GM12878 (cell line): Measurements from ENCODE around the gene RSBN1L. TPM values are rescaled to one million over a fixed set of nuclear protein-coding genes. Genes with fewer than 3 reads are reported as not detected.

Source experiments
- ATAC-seq: fragments of 200-7000 bp; cut with Tn5 transposase; 3 replicates; pipeline ENCODE4 v1.9.1; 2020; ENCODE audit warnings: mild to moderate bottlenecking, moderate library complexity
- BruUV-seq: library from RNA; stranded (reverse); fragments of 400-500 nt; replicated peaks from 2 replicates; lab custom pipeline; 2021; lab: Mats Ljungman, UMichigan
- CTCF ChIA-PET: fragments of 300-600 bp; sonication (Branson Sonifier 250); formaldehyde crosslinking; extraction: SDS; loops from one replicate; lab custom pipeline; 2021; ENCODE audit warnings: inconsistent platforms; lab: Yijun Ruan, JAX
- POLR2A ChIA-PET: fragments of 350-600 bp; formaldehyde crosslinking; extraction: SDS; loops from one replicate; lab custom pipeline; 2021; ENCODE audit warnings: inconsistent platforms; lab: Charles Lee
- RAD21 ChIA-PET: fragments of 300-600 bp; sonication (Branson Sonifier 250); formaldehyde crosslinking; loops from one replicate; lab custom pipeline; 2023; ENCODE audit warnings: antibody characterized with exemption; ENCODE audit not compliant: unreplicated experiment; lab: Charles Lee
- SMC1A ChIA-PET: fragments of 300-600 bp; sonication (Branson Sonifier 250); formaldehyde crosslinking; loops from one replicate; lab custom pipeline; 2023; ENCODE audit not compliant: unreplicated experiment, uncharacterized antibody; lab: Charles Lee
- DNase-seq: peaks from one replicate; pipeline ENCODE4 v3.0.0-alpha.2; 2011; ENCODE audit warnings: low read depth, low spot score
- FAIRE-seq: peaks from 3 replicates; lab custom pipeline; 2011; peaks lifted over from hg19 to GRCh38; lab: Jason Lieb, UNC
- H2AFZ ChIP-seq: 2 replicates; pipeline ENCODE4 v1.6.0; 2011; ENCODE audit warnings: low read depth, low read length, control low read depth; ENCODE audit not compliant: control insufficient read depth
- H3K27ac ChIP-seq: 2 replicates; pipeline ENCODE4 v1.5.1; 2011; ENCODE audit warnings: control low read depth; ENCODE audit not compliant: control insufficient read depth, insufficient read depth
- H3K27me3 ChIP-seq, 2 experiments: replicated peaks in 1 of 2; 2 replicates each; pipeline versions ENCODE4 v1.6.0 to v1.6.1; 2011; ENCODE audit warnings: low read length in 1 of 2; ENCODE audit not compliant: control insufficient read depth in 2 of 2, insufficient read depth in 2 of 2
- H3K36me3 ChIP-seq, 2 experiments: 2 replicates each; pipeline ENCODE4 v1.5.1; 2011; ENCODE audit warnings: low read length in 1 of 2; ENCODE audit not compliant: control insufficient read depth in 2 of 2, insufficient read depth in 2 of 2
- H3K4me1 ChIP-seq: 2 replicates; pipeline ENCODE4 v1.6.1; 2011; ENCODE audit warnings: mild to moderate bottlenecking, low read length, moderate library complexity, mixed read lengths; ENCODE audit not compliant: control insufficient read depth, insufficient read depth
- H3K4me2 ChIP-seq: 2 replicates; pipeline ENCODE4 v1.6.0; 2011; ENCODE audit warnings: control low read depth; ENCODE audit not compliant: control insufficient read depth, insufficient read depth
- H3K4me3 ChIP-seq: fragments of 200-600 bp; sonication (generic); 2 replicates; pipeline ENCODE4 v1.5.1; 2016
- H3K79me2 ChIP-seq: 2 replicates; pipeline ENCODE4 v1.6.0; 2011; ENCODE audit warnings: low read length; ENCODE audit not compliant: control insufficient read depth, insufficient read depth
- H3K9ac ChIP-seq: 2 replicates; pipeline ENCODE4 v1.8.0; 2011; ENCODE audit warnings: low read length, control low read depth, mixed read lengths; ENCODE audit not compliant: control insufficient read depth, insufficient read depth
- H3K9me3 ChIP-seq: replicated peaks from 3 replicates; pipeline ENCODE4 v1.5.1; 2011; ENCODE audit warnings: mild to moderate bottlenecking, low read length; ENCODE audit not compliant: control insufficient read depth, insufficient read depth
- H4K20me1 ChIP-seq: 2 replicates; pipeline ENCODE4 v1.6.0; 2011; ENCODE audit not compliant: control insufficient read depth, insufficient read depth
- ATF7 ChIP-seq: fragments of 450-650 bp; IDR thresholded peaks from 2 replicates; pipeline ENCODE4 v1.6.1; 2016; ENCODE audit warnings: low read depth, mild to moderate bottlenecking
- DPF2 ChIP-seq: fragments of 450-650 bp; IDR thresholded peaks from 2 replicates; pipeline ENCODE4 v1.6.1; 2017; ENCODE audit warnings: mild to moderate bottlenecking
- HCFC1 ChIP-seq: fragments of 150-350 bp; IDR thresholded peaks from 2 replicates; pipeline ENCODE4 v1.6.1; 2014; ENCODE audit warnings: low read length
- HDAC2 ChIP-seq: fragments of 200-600 bp; sonication (generic); IDR thresholded peaks from 2 replicates; pipeline ENCODE4 v1.6.1; 2017
- RAD21 ChIP-seq: IDR thresholded peaks from 2 replicates; pipeline ENCODE4 v1.6.1; 2011; ENCODE audit warnings: mild to moderate bottlenecking, low read depth, low read length, moderate library complexity; ENCODE audit not compliant: insufficient read depth
- WGBS: methylation state at CpG from one replicate; pipeline ENCODE4 v1.1.6; 2016; ENCODE audit warnings: low lambda C conversion rate; ENCODE audit not compliant: insufficient replicate concordance, insufficient coverage; ENCODE audit errors: missing lambda C conversion rate; 5-methylcytosine and 5-hydroxymethylcytosine counted together
- in situ Hi-C: fragments of 300-500 bp; cut with MboI; formaldehyde crosslinking; loops from 9 replicates; pipeline ENCODE4 v1.14.3; 2018; ENCODE audit warnings: mixed read lengths
- intact Hi-C: fragments of 100-400 bp; cut with micrococcal nuclease; formaldehyde crosslinking; loops from one replicate; pipeline ENCODE4 v1.14.2; 2022; ENCODE audit not compliant: unreplicated experiment
- polyA plus RNA-seq, 11 experiments: library from polyadenylated mRNA; depleted of rRNA in 4 of 11; unstranded in 6 of 11; stranded (reverse) in 5 of 11; fragments of >200 nt; fragmentation: Nextera tagmentation in 4 of 11; fragmentation: Illumina TruSeq in 1 of 11; extraction: Ambion mirVana in 4 of 11; extraction: Trizol in 1 of 11; gene quantifications; 1 replicate in 1 of 11; 2 replicates in 10 of 11; pipeline versions ENCODE4 v1.2.1 to v1.2.3, GENCODE V29; 2011 to 2016; ENCODE audit warnings: inconsistent platforms in 2 of 11, missing spikeins in 2 of 11, low read depth in 1 of 11
- total RNA-seq, 4 experiments: library from RNA; depleted of rRNA in 3 of 4; stranded (reverse); fragments of >200 nt in 3 of 4; fragmentation: Illumina TruSeq in 1 of 4; extraction: Trizol in 1 of 4; gene quantifications; 2 replicates each; pipeline versions ENCODE4 v1.2.1 to v1.2.3, GENCODE V29; 2013 to 2021
- TF ChIP-seq, protein P1 (sequence below): fragments of 450-650 bp; formaldehyde crosslinking; IDR thresholded peaks from 2 replicates; pipeline ENCODE4 v1.4.0; 2020; ENCODE audit warnings: mild to moderate bottlenecking, moderate library complexity

Gene RSBN1L
- total and polyA plus RNA-seq, 10 of the 15 experiments (the other 5 are each of a cell fraction or from before 2014, with no cell fraction given): 4.5 to 23.7 (median 10.3) TPM

- no peak overlapping the region for H3K4me3 ChIP-seq
- no peak overlapping the region for H2AFZ ChIP-seq
- intact Hi-C loops (no loop called here), in situ Hi-C loops (no loop called here)
- no peaks in the 10 kb centered on the region for H4K20me1 ChIP-seq
- H3K27ac ChIP-seq: no peak overlapping the region
- ChIA-PET SMC1A (interaction anchor here (2.0 kb wide), 1 partner anchor 127 kb away, joined by 8 read pairs; no protein-coding TSS in a partner anchor), POLR2A (no interaction called here), RAD21 (no interaction called here), CTCF (interaction anchor here (1.1 to 1.2 kb wide), 3 partner anchors 9 to 262 kb away, joined by 3 to 5 read pairs (median 4); partner anchors contain the start of genes PHTF2 and TMEM60)
- H3K9ac ChIP-seq: no peak overlapping the region
- TSS peak; percentile 30 for BruUV-seq
- FAIRE-seq: no peak
- DNase-seq: no peak
- H3K4me1 ChIP-seq: no peaks in the 10 kb centered on the region
- peaks cover 0 to 24% of the 10 kb centered on the region in 2 experiments; a peak in 3 of 4 replicates for H3K36me3 ChIP-seq
- H3K9me3 ChIP-seq: no peaks in the 10 kb centered on the region
- no peaks in the 10 kb centered on the region for H3K27me3 ChIP-seq
- H3K4me2 ChIP-seq: no peak overlapping the region
- WGBS: 98% methylated on average over 2 of the region's 2 CpGs
- no peak for ATAC-seq
- TF ChIP-seq HDAC2 (no peak), HCFC1 (no peak), DPF2 (no peak), ATF7 (no peak), RAD21 (no peak)
- TF ChIP-seq, protein P1, sequence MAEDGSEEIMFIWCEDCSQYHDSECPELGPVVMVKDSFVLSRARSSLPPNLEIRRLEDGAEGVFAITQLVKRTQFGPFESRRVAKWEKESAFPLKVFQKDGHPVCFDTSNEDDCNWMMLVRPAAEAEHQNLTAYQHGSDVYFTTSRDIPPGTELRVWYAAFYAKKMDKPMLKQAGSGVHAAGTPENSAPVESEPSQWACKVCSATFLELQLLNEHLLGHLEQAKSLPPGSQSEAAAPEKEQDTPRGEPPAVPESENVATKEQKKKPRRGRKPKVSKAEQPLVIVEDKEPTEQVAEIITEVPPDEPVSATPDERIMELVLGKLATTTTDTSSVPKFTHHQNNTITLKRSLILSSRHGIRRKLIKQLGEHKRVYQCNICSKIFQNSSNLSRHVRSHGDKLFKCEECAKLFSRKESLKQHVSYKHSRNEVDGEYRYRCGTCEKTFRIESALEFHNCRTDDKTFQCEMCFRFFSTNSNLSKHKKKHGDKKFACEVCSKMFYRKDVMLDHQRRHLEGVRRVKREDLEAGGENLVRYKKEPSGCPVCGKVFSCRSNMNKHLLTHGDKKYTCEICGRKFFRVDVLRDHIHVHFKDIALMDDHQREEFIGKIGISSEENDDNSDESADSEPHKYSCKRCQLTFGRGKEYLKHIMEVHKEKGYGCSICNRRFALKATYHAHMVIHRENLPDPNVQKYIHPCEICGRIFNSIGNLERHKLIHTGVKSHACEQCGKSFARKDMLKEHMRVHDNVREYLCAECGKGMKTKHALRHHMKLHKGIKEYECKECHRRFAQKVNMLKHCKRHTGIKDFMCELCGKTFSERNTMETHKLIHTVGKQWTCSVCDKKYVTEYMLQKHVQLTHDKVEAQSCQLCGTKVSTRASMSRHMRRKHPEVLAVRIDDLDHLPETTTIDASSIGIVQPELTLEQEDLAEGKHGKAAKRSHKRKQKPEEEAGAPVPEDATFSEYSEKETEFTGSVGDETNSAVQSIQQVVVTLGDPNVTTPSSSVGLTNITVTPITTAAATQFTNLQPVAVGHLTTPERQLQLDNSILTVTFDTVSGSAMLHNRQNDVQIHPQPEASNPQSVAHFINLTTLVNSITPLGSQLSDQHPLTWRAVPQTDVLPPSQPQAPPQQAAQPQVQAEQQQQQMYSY: no peak
- no peaks in the 10 kb centered on the region for H3K79me2 ChIP-seq
These were observed 82.3 kb downstream of the RSBN1L start for GRCh38 chr7:77778535-77778934.
